WI38 (cell line): ENCODE measurements around the gene KRT6A.

Source experiments
- H3K4me3 ChIP-seq: 2 replicates; pipeline ENCODE4 v1.5.1; 2011; ENCODE audit warnings: low read depth, mild to moderate bottlenecking, control low read depth, low read length
- CTCF ChIP-seq: IDR thresholded peaks from 2 replicates; pipeline ENCODE4 v1.5.1; 2012; ENCODE audit warnings: low read depth, mild to moderate bottlenecking, control low read depth, low read length

The KRT6A gene

GRCh38 chr12:52529846-52530245, 36.8 kb upstream of the KRT6A start:
- TF ChIP-seq CTCF: no peak

GRCh38 chr12:52529417-52529816, 36.4 kb upstream of the KRT6A start:
- no peak overlapping the region for H3K4me3 ChIP-seq
- TF ChIP-seq CTCF: no peak

More at GRCh38 chr12:52529846-52530245, 36.8 kb upstream of the KRT6A start:
- H3K4me3 ChIP-seq: no peak overlapping the region

- no peak overlapping the region for H3K4me3 ChIP-seq
- TF ChIP-seq CTCF: no peak
Observed at GRCh38 chr12:52528641-52529143, 35.6 kb upstream of the KRT6A start.

GRCh38 chr12:52527121-52527800, 34.2 kb upstream of the KRT6A start:
- no peak overlapping the region for H3K4me3 ChIP-seq
- TF ChIP-seq CTCF: no peak

GRCh38 chr12:52526511-52526951, 33.5 kb upstream of the KRT6A start:
- no peak for TF ChIP-seq CTCF
- H3K4me3 ChIP-seq: no peak overlapping the region

- H3K4me3 ChIP-seq: no peak overlapping the region
- TF ChIP-seq CTCF: no peak
Observed at GRCh38 chr12:52525661-52526499, 32.8 kb upstream of the KRT6A start.
